ENCODE measurements around the gene DOK3. TPM values are rescaled to one million over a fixed set of nuclear protein-coding genes. Genes with fewer than 3 reads are reported as not detected.

DOK3 gene
- total and polyA plus RNA-seq, 2 experiments from 2014 or later, result 2.2 to 11.1 TPM

DNA sequence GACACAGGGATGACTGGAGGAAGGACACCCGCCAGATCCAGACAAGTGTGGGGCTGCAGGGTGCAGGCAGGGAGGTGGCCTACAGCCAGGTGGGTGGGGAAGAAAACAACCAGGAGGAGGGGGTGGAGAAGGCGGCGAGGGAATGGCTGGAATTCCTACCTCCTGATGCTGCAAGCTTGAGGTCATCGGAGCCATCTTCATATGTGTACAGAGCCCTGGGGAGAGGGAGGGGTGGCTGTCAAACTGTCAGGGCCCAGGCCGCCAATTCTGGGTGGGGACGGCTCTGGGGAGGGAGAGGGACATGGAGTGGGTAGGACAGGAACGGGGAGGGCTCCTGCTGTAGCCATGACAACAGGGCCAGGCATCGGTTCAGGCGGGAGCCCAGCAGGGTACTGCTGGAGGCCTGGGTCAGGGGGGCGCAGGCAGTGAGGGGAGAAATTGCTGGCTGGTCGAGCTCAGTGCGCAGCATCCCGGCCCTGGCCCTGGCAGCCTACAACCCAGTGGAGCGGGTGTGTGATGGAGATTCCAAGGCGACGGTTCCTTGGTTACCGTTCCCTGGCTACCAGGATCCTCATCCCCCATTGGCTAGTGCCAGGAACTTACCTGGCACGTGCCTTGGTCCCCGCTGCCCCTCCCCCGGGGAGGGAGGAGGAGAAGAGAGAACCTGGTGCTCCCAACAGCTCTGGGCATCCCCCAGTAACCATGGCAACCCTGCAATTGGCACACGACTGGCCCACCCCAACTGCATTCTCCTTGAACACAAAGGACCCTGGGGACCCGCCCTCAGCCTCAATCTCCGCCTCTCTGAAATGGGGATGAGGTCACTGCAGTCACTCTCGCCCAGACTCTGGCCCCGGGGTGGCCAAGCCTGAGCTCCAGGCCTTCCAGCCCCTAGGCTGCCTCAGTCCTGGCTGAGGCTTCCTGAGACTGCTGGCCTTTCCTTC lies 40.7 kb downstream of the DOK3 start:
- peak overlapping the region; percentile 89 for H3K27ac Mint-ChIP-seq
- Histone ChIP-seq H3K9me2 (ENCODE audit: insufficient read depth) (no peaks in the 10 kb centered on the region), H3K36me3 (ENCODE audit: insufficient read depth) (peaks cover 32% of the 10 kb centered on the region), H3K4me1 (ENCODE audit: insufficient read depth) (peaks cover 35% of the 10 kb centered on the region), H4K20me1 (replicated peaks; ENCODE audit: insufficient read depth) (peaks cover 45% of the 10 kb centered on the region), H3K4me3 (0 out of 2 replicates have a peak overlapping the region, but pooled peaks have one; percentile 37), H3K27me3 (ENCODE audit: insufficient read depth) (no peaks in the 10 kb centered on the region), H3K27ac (ENCODE audit: low read depth) (peak overlapping the region; percentile 90), H2AFZ (no peak overlapping the region), H3K4me2 (peak overlapping the region; percentile 92), H3F3A (replicated peaks; ENCODE audit: low read depth) (peaks cover 33% of the 10 kb centered on the region), H3K79me2 (replicated peaks; ENCODE audit: insufficient read depth) (peaks cover 56% of the 10 kb centered on the region)
- peak; percentile 32 for ATAC-seq
- peak; percentile 86 for DNase-seq (ENCODE audit: low spot score)
- H3K4me1 Mint-ChIP-seq, result peaks cover 31% of the 10 kb centered on the region
- TF ChIP-seq, protein P1, sequence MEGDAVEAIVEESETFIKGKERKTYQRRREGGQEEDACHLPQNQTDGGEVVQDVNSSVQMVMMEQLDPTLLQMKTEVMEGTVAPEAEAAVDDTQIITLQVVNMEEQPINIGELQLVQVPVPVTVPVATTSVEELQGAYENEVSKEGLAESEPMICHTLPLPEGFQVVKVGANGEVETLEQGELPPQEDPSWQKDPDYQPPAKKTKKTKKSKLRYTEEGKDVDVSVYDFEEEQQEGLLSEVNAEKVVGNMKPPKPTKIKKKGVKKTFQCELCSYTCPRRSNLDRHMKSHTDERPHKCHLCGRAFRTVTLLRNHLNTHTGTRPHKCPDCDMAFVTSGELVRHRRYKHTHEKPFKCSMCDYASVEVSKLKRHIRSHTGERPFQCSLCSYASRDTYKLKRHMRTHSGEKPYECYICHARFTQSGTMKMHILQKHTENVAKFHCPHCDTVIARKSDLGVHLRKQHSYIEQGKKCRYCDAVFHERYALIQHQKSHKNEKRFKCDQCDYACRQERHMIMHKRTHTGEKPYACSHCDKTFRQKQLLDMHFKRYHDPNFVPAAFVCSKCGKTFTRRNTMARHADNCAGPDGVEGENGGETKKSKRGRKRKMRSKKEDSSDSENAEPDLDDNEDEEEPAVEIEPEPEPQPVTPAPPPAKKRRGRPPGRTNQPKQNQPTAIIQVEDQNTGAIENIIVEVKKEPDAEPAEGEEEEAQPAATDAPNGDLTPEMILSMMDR (conservative IDR thresholded peaks at IDR 0.05; ENCODE audit: low read depth in 2 of 2), result no peak
- no peak for TF ChIP-seq CREB1 (CRISPR knock-in tag; IDR thresholded peaks at IDR 0.05; ENCODE audit: low read depth)
- TF ChIP-seq, protein P2, sequence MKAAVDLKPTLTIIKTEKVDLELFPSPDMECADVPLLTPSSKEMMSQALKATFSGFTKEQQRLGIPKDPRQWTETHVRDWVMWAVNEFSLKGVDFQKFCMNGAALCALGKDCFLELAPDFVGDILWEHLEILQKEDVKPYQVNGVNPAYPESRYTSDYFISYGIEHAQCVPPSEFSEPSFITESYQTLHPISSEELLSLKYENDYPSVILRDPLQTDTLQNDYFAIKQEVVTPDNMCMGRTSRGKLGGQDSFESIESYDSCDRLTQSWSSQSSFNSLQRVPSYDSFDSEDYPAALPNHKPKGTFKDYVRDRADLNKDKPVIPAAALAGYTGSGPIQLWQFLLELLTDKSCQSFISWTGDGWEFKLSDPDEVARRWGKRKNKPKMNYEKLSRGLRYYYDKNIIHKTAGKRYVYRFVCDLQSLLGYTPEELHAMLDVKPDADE (IDR thresholded peaks at IDR 0.05), result no peak
- no peak for TF ChIP-seq POLR2AphosphoS5 (IDR thresholded peaks at IDR 0.05; ENCODE audit: low read depth)
- TF ChIP-seq EZH2phosphoT487 (IDR thresholded peaks at IDR 0.05; ENCODE audit: unreplicated experiment), result no peak
- TF ChIP-seq ZNF331 (CRISPR knock-in tag; IDR thresholded peaks at IDR 0.05; ENCODE audit: low read depth), result no peak
- TF ChIP-seq, protein P3, sequence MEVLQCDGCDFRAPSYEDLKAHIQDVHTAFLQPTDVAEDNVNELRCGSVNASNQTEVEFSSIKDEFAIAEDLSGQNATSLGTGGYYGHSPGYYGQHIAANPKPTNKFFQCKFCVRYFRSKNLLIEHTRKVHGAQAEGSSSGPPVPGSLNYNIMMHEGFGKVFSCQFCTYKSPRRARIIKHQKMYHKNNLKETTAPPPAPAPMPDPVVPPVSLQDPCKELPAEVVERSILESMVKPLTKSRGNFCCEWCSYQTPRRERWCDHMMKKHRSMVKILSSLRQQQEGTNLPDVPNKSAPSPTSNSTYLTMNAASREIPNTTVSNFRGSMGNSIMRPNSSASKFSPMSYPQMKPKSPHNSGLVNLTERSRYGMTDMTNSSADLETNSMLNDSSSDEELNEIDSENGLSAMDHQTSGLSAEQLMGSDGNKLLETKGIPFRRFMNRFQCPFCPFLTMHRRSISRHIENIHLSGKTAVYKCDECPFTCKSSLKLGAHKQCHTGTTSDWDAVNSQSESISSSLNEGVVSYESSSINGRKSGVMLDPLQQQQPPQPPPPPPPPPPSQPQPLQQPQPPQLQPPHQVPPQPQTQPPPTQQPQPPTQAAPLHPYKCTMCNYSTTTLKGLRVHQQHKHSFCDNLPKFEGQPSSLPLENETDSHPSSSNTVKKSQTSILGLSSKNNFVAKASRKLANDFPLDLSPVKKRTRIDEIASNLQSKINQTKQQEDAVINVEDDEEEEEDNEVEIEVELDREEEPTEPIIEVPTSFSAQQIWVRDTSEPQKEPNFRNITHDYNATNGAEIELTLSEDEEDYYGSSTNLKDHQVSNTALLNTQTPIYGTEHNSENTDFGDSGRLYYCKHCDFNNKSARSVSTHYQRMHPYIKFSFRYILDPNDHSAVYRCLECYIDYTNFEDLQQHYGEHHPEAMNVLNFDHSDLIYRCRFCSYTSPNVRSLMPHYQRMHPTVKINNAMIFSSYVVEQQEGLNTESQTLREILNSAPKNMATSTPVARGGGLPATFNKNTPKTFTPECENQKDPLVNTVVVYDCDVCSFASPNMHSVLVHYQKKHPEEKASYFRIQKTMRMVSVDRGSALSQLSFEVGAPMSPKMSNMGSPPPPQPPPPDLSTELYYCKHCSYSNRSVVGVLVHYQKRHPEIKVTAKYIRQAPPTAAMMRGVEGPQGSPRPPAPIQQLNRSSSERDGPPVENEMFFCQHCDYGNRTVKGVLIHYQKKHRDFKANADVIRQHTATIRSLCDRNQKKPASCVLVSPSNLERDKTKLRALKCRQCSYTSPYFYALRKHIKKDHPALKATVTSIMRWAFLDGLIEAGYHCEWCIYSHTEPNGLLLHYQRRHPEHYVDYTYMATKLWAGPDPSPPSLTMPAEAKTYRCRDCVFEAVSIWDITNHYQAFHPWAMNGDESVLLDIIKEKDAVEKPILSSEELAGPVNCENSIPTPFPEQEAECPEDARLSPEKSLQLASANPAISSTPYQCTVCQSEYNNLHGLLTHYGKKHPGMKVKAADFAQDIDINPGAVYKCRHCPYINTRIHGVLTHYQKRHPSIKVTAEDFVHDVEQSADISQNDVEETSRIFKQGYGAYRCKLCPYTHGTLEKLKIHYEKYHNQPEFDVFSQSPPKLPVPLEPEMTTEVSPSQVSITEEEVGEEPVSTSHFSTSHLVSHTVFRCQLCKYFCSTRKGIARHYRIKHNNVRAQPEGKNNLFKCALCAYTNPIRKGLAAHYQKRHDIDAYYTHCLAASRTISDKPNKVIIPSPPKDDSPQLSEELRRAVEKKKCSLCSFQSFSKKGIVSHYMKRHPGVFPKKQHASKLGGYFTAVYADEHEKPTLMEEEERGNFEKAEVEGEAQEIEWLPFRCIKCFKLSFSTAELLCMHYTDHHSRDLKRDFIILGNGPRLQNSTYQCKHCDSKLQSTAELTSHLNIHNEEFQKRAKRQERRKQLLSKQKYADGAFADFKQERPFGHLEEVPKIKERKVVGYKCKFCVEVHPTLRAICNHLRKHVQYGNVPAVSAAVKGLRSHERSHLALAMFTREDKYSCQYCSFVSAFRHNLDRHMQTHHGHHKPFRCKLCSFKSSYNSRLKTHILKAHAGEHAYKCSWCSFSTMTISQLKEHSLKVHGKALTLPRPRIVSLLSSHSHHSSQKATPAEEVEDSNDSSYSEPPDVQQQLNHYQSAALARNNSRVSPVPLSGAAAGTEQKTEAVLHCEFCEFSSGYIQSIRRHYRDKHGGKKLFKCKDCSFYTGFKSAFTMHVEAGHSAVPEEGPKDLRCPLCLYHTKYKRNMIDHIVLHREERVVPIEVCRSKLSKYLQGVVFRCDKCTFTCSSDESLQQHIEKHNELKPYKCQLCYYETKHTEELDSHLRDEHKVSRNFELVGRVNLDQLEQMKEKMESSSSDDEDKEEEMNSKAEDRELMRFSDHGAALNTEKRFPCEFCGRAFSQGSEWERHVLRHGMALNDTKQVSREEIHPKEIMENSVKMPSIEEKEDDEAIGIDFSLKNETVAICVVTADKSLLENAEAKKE (CRISPR knock-in tag; IDR thresholded peaks at IDR 0.05), result no peak
- no peak for TF ChIP-seq ZNF114 (CRISPR knock-in tag; IDR thresholded peaks at IDR 0.05)
- TF ChIP-seq, protein P4, sequence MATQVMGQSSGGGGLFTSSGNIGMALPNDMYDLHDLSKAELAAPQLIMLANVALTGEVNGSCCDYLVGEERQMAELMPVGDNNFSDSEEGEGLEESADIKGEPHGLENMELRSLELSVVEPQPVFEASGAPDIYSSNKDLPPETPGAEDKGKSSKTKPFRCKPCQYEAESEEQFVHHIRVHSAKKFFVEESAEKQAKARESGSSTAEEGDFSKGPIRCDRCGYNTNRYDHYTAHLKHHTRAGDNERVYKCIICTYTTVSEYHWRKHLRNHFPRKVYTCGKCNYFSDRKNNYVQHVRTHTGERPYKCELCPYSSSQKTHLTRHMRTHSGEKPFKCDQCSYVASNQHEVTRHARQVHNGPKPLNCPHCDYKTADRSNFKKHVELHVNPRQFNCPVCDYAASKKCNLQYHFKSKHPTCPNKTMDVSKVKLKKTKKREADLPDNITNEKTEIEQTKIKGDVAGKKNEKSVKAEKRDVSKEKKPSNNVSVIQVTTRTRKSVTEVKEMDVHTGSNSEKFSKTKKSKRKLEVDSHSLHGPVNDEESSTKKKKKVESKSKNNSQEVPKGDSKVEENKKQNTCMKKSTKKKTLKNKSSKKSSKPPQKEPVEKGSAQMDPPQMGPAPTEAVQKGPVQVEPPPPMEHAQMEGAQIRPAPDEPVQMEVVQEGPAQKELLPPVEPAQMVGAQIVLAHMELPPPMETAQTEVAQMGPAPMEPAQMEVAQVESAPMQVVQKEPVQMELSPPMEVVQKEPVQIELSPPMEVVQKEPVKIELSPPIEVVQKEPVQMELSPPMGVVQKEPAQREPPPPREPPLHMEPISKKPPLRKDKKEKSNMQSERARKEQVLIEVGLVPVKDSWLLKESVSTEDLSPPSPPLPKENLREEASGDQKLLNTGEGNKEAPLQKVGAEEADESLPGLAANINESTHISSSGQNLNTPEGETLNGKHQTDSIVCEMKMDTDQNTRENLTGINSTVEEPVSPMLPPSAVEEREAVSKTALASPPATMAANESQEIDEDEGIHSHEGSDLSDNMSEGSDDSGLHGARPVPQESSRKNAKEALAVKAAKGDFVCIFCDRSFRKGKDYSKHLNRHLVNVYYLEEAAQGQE (IDR thresholded peaks at IDR 0.05; ENCODE audit: unreplicated experiment), result no peak
- TF ChIP-seq JUNB (IDR thresholded peaks at IDR 0.05; ENCODE audit: unreplicated experiment), result no peak
- H3K27me3 Mint-ChIP-seq (ENCODE audit: insufficient read depth, low read depth, poor library complexity), result peaks cover 20% of the 10 kb centered on the region
- H3K9me3 Mint-ChIP-seq, result peaks cover 12% of the 10 kb centered on the region
- H3K4me3 Mint-ChIP-seq, result no peak overlapping the region; the same call in 2 of the 3 replicates
- H3K36me3 Mint-ChIP-seq (ENCODE audit: low read depth), result peaks cover 77% of the 10 kb centered on the region
